Esophagus muscularis mucosa (tissue), 4 donors: ENCODE measurements around the gene HSBP1.

Experiments used
- EP300 ChIP-seq: sonication (generic); formaldehyde crosslinking; IDR thresholded peaks from one replicate; pipeline ENCODE4 v1.6.1; 2017; ENCODE audit warnings: antibody characterized with exemption
- POLR2A ChIP-seq: fragments of 450-650 bp; IDR thresholded peaks from one replicate; pipeline ENCODE4 v1.6.1; 2017; ENCODE audit warnings: antibody characterized with exemption, moderate library complexity, mild to moderate bottlenecking, low read depth
- POLR2AphosphoS5 ChIP-seq, 2 donors: sonication (generic); formaldehyde crosslinking; IDR thresholded peaks; one replicate each; pipeline ENCODE4 v1.6.1; 2017; ENCODE audit warnings: antibody characterized with exemption in 2 of 2
- TF ChIP-seq, protein P1 (sequence below), 3 experiments: fragments of 200-600 bp in 2 of 3; fragments of 450-650 bp in 1 of 3; sonication (generic) in 2 of 3; IDR thresholded peaks; one replicate each; pipeline ENCODE4 v1.5.1; 2017 to 2019; ENCODE audit warnings: antibody characterized with exemption in 3 of 3, mild to moderate bottlenecking in 2 of 3, moderate library complexity in 1 of 3

- TF ChIP-seq, protein P1, sequence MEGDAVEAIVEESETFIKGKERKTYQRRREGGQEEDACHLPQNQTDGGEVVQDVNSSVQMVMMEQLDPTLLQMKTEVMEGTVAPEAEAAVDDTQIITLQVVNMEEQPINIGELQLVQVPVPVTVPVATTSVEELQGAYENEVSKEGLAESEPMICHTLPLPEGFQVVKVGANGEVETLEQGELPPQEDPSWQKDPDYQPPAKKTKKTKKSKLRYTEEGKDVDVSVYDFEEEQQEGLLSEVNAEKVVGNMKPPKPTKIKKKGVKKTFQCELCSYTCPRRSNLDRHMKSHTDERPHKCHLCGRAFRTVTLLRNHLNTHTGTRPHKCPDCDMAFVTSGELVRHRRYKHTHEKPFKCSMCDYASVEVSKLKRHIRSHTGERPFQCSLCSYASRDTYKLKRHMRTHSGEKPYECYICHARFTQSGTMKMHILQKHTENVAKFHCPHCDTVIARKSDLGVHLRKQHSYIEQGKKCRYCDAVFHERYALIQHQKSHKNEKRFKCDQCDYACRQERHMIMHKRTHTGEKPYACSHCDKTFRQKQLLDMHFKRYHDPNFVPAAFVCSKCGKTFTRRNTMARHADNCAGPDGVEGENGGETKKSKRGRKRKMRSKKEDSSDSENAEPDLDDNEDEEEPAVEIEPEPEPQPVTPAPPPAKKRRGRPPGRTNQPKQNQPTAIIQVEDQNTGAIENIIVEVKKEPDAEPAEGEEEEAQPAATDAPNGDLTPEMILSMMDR (IDR thresholded peaks at IDR 0.05): no peak
- no peak for TF ChIP-seq POLR2AphosphoS5 (IDR thresholded peaks at IDR 0.05)
- TF ChIP-seq EP300: no peak
- no peak for TF ChIP-seq POLR2A
Measured at GRCh38 chr16:83833921-83834320, 26.1 kb downstream of the HSBP1 start.
